ENCODE results near the gene RTTN.
A peak's percentile ranks its signal among the peaks of the same experiment; 100 is the strongest.

RTTN gene

GRCh38 chr18:70044632-70045031 is 160.9 kb downstream of the RTTN start:
- ATAC-seq (peak; percentile 100), DNase-seq (ENCODE audit: low spot score in 2 of 2) (no peak)
- H3K36me3 Mint-ChIP-seq: peaks cover 24% of the 10 kb centered on the region
- H3K4me1 Mint-ChIP-seq: peaks cover 6% of the 10 kb centered on the region
- peak overlapping the region; percentile 35 for H3K27ac Mint-ChIP-seq
- no peak overlapping the region for H3K4me3 Mint-ChIP-seq
- no peaks in the 10 kb centered on the region for H3K9me3 Mint-ChIP-seq

GRCh38 chr18:70041459-70042050 is 163.9 kb downstream of the RTTN start:
- no peak for DNase-seq (ENCODE audit: low spot score in 2 of 2)
- H3K4me3 Mint-ChIP-seq: no peak overlapping the region
- ATAC-seq: no peak
- H3K27ac Mint-ChIP-seq: no peak overlapping the region
- peaks cover 6% of the 10 kb centered on the region for H3K4me1 Mint-ChIP-seq
- H3K36me3 Mint-ChIP-seq: peaks cover 20% of the 10 kb centered on the region
- H3K9me3 Mint-ChIP-seq: no peaks in the 10 kb centered on the region

GRCh38 chr18:70039186-70039585 is 166.3 kb downstream of the RTTN start:
- Mint-ChIP-seq H3K4me1 (peaks cover 6% of the 10 kb centered on the region), H3K27ac (no peak overlapping the region), H3K4me3 (no peak overlapping the region), H3K9me3 (peaks cover 3% of the 10 kb centered on the region), H3K36me3 (peaks cover 20% of the 10 kb centered on the region)
- no peak for DNase-seq (ENCODE audit: low spot score in 2 of 2)
- ATAC-seq: no peak

GRCh38 chr18:70037431-70038061 is 167.9 kb downstream of the RTTN start:
- no peaks in the 10 kb centered on the region for H3K4me1 Mint-ChIP-seq
- ATAC-seq (no peak), DNase-seq (ENCODE audit: low spot score in 2 of 2) (no peak)
- peaks cover 3% of the 10 kb centered on the region for H3K9me3 Mint-ChIP-seq
- no peak overlapping the region for H3K27ac Mint-ChIP-seq
- H3K36me3 Mint-ChIP-seq: peaks cover 19% of the 10 kb centered on the region
- H3K4me3 Mint-ChIP-seq: no peak overlapping the region

GRCh38 chr18:70036771-70037347 is 168.6 kb downstream of the RTTN start:
- DNase-seq (ENCODE audit: low spot score in 2 of 2) (no peak), ATAC-seq (peak; percentile 39)
- H3K9me3 Mint-ChIP-seq: peaks cover 3% of the 10 kb centered on the region
- H3K27ac Mint-ChIP-seq: no peak overlapping the region
- H3K4me1 Mint-ChIP-seq: no peaks in the 10 kb centered on the region
- H3K36me3 Mint-ChIP-seq: peaks cover 13% of the 10 kb centered on the region
- no peak overlapping the region for H3K4me3 Mint-ChIP-seq

- Mint-ChIP-seq H3K4me1 (no peaks in the 10 kb centered on the region), H3K9me3 (peaks cover 3% of the 10 kb centered on the region), H3K36me3 (peaks cover 11% of the 10 kb centered on the region), H3K27ac (no peak overlapping the region), H3K4me3 (no peak overlapping the region)
- no peak for DNase-seq (ENCODE audit: low spot score in 2 of 2)
- ATAC-seq: no peak
These were observed 169.3 kb downstream of the RTTN start for GRCh38 chr18:70036168-70036567.

- peaks cover 16% of the 10 kb centered on the region for H3K36me3 Mint-ChIP-seq
- no peak overlapping the region for H3K27ac Mint-ChIP-seq
- H3K9me3 Mint-ChIP-seq: peaks cover 1% of the 10 kb centered on the region
- H3K4me1 Mint-ChIP-seq: no peaks in the 10 kb centered on the region
- ATAC-seq (no peak), DNase-seq (ENCODE audit: low spot score in 2 of 2) (no peak)
- no peak overlapping the region for H3K4me3 Mint-ChIP-seq
These were observed 174.3 kb downstream of the RTTN start for GRCh38 chr18:70031221-70031620.

- Mint-ChIP-seq H3K27ac (no peak overlapping the region), H3K36me3 (peaks cover 16% of the 10 kb centered on the region), H3K4me1 (no peaks in the 10 kb centered on the region), H3K4me3 (no peak overlapping the region), H3K9me3 (no peaks in the 10 kb centered on the region)
- ATAC-seq (no peak), DNase-seq (ENCODE audit: low spot score in 2 of 2) (no peak)
These were observed 174.8 kb downstream of the RTTN start for GRCh38 chr18:70030728-70031127.

- DNase-seq (ENCODE audit: low spot score in 2 of 2) (no peak), ATAC-seq (no peak)
- Mint-ChIP-seq H3K9me3 (no peaks in the 10 kb centered on the region), H3K4me1 (peaks cover 5% of the 10 kb centered on the region), H3K36me3 (peaks cover 24% of the 10 kb centered on the region), H3K4me3 (no peak overlapping the region), H3K27ac (no peak overlapping the region)
These were observed 176.3 kb downstream of the RTTN start for GRCh38 chr18:70029163-70029562.

- peaks cover 28% of the 10 kb centered on the region for H3K36me3 Mint-ChIP-seq
- peaks cover 6% of the 10 kb centered on the region for H3K4me1 Mint-ChIP-seq
- no peak for DNase-seq (ENCODE audit: low spot score in 2 of 2)
- H3K9me3 Mint-ChIP-seq: no peaks in the 10 kb centered on the region
- H3K4me3 Mint-ChIP-seq: no peak overlapping the region
- H3K27ac Mint-ChIP-seq: no peak overlapping the region
- ATAC-seq: no peak
These were observed 176.8 kb downstream of the RTTN start for GRCh38 chr18:70028734-70029133.

GRCh38 chr18:70028084-70028483 is 177.4 kb downstream of the RTTN start:
- H3K9me3 Mint-ChIP-seq: no peaks in the 10 kb centered on the region
- DNase-seq (ENCODE audit: low spot score in 2 of 2) (no peak), ATAC-seq (no peak)
- H3K4me1 Mint-ChIP-seq: peaks cover 12% of the 10 kb centered on the region
- H3K36me3 Mint-ChIP-seq: peaks cover 29% of the 10 kb centered on the region
- H3K27ac Mint-ChIP-seq: no peak overlapping the region
- H3K4me3 Mint-ChIP-seq: no peak overlapping the region

GRCh38 chr18:70025580-70025979 is 179.9 kb downstream of the RTTN start:
- Mint-ChIP-seq H3K4me1 (peaks cover 12% of the 10 kb centered on the region), H3K36me3 (peaks cover 37% of the 10 kb centered on the region), H3K27ac (no peak overlapping the region), H3K4me3 (no peak overlapping the region), H3K9me3 (no peaks in the 10 kb centered on the region)
- ATAC-seq (no peak), DNase-seq (ENCODE audit: low spot score in 2 of 2) (no peak)

GRCh38 chr18:70024829-70025228 is 180.7 kb downstream of the RTTN start:
- Mint-ChIP-seq H3K4me3 (no peak overlapping the region), H3K9me3 (no peaks in the 10 kb centered on the region), H3K4me1 (peaks cover 12% of the 10 kb centered on the region), H3K36me3 (peaks cover 30% of the 10 kb centered on the region), H3K27ac (no peak overlapping the region)
- peak; percentile 50 for ATAC-seq
- DNase-seq (ENCODE audit: low spot score in 2 of 2): no peak

- Mint-ChIP-seq H3K27ac (no peak overlapping the region), H3K36me3 (peaks cover 27% of the 10 kb centered on the region), H3K4me3 (no peak overlapping the region), H3K4me1 (peaks cover 12% of the 10 kb centered on the region), H3K9me3 (no peaks in the 10 kb centered on the region)
- ATAC-seq (no peak), DNase-seq (ENCODE audit: low spot score in 2 of 2) (no peak)
These were observed 181.4 kb downstream of the RTTN start for GRCh38 chr18:70024093-70024492.

GRCh38 chr18:70022636-70023035 is 182.9 kb downstream of the RTTN start:
- Mint-ChIP-seq H3K4me1 (peaks cover 12% of the 10 kb centered on the region), H3K9me3 (no peaks in the 10 kb centered on the region), H3K4me3 (no peak overlapping the region), H3K27ac (peak overlapping the region; percentile 1), H3K36me3 (peaks cover 32% of the 10 kb centered on the region)
- DNase-seq (ENCODE audit: low spot score in 2 of 2) (no peak), ATAC-seq (no peak)

GRCh38 chr18:70021498-70021897 is 184.0 kb downstream of the RTTN start:
- Mint-ChIP-seq H3K9me3 (no peaks in the 10 kb centered on the region), H3K36me3 (peaks cover 43% of the 10 kb centered on the region), H3K4me3 (no peak overlapping the region), H3K27ac (no peak overlapping the region), H3K4me1 (peaks cover 12% of the 10 kb centered on the region)
- DNase-seq (ENCODE audit: low spot score in 2 of 2): no peak
- ATAC-seq: no peak

Measured in stimulated activated effector memory CD8-positive, alpha-beta T cell treated with anti-CD3 and anti-CD28 coated beads, Interleukin-12 subunit alpha, Interleukin-12 subunit beta, amount 100 ng/mL, for 72 hours (primary cell).